H1 (cell line): Measurements from ENCODE around the gene RP9. TPM values are rescaled to one million over a fixed set of nuclear protein-coding genes. Genes with fewer than 3 reads are reported as not detected.

ENCODE experiments used
- KDM4A ChIP-seq: IDR thresholded peaks from one replicate; pipeline ENCODE4 v1.7.1; 2012; ENCODE audit warnings: low read depth, mild to moderate bottlenecking, moderate library complexity, low read length, inconsistent platforms; ENCODE audit not compliant: severe bottlenecking
- MAFK ChIP-seq: IDR thresholded peaks from 2 replicates; pipeline ENCODE4 v1.6.1; 2012; ENCODE audit warnings: low read depth, mild to moderate bottlenecking, improper control_type of control experiment, low read length
- TAF1 ChIP-seq: IDR thresholded peaks from 2 replicates; pipeline ENCODE4 v1.6.1; 2011; ENCODE audit warnings: mild to moderate bottlenecking, low read depth, low read length
- polyA plus RNA-seq, 7 experiments: library from polyadenylated mRNA; depleted of rRNA in 3 of 7; stranded (reverse) in 5 of 7; unstranded in 2 of 7; fragments of >200 nt in 5 of 7; fragments of 200-250 nt in 2 of 7; gene quantifications; 1 replicate in 5 of 7; 2 replicates in 1 of 7; 4 replicates in 1 of 7; pipeline versions ENCODE4 v1.2.1 to v1.2.3, GENCODE V29; 2011 to 2013; ENCODE audit warnings: missing spikeins in 2 of 7, mixed read lengths in 2 of 7
- total RNA-seq: library from RNA; stranded (reverse); fragmentation: NEBNext Ultra II Directional; extraction: Animal tissue kit (Norgen Biotek cat#: 25700); gene quantifications from 2 replicates; pipeline ENCODE4 v1.2.1, GENCODE V29; 2021
- TF ChIP-seq, protein P1 (sequence below): fragments of 300-600 bp; sonication (generic); IDR thresholded peaks from 2 replicates; pipeline ENCODE4 v1.7.1; 2012; ENCODE audit warnings: low read length, moderate library complexity, mild to moderate bottlenecking, inconsistent platforms; ENCODE audit not compliant: insufficient replicate concordance

The RP9 gene
- total and polyA plus RNA-seq, 2 of the 8 experiments (the other 6 are each of a cell fraction or from before 2014, with no cell fraction given) = 11.0 to 12.4 TPM

DNA sequence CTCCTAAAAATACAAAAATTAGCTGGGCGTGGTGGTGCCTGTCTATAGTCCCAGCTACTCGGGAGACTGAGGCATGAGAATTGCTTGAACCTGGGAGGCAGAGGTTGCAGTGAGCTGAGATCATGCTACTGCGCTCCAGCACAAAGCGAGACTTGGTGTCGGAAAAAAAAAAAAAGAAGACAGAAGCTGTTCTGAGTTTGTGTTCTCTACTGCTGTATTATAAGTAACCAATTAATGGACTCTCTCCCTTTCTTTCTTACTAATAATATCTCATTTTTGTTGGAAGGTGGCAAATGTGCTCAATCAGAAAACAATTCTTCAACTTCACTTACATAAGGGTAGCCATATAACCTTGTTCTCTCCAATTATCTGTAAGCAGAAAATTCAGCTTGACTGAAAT lies 54.0 kb downstream of the RP9 start (continued):
- TF ChIP-seq, protein P1, sequence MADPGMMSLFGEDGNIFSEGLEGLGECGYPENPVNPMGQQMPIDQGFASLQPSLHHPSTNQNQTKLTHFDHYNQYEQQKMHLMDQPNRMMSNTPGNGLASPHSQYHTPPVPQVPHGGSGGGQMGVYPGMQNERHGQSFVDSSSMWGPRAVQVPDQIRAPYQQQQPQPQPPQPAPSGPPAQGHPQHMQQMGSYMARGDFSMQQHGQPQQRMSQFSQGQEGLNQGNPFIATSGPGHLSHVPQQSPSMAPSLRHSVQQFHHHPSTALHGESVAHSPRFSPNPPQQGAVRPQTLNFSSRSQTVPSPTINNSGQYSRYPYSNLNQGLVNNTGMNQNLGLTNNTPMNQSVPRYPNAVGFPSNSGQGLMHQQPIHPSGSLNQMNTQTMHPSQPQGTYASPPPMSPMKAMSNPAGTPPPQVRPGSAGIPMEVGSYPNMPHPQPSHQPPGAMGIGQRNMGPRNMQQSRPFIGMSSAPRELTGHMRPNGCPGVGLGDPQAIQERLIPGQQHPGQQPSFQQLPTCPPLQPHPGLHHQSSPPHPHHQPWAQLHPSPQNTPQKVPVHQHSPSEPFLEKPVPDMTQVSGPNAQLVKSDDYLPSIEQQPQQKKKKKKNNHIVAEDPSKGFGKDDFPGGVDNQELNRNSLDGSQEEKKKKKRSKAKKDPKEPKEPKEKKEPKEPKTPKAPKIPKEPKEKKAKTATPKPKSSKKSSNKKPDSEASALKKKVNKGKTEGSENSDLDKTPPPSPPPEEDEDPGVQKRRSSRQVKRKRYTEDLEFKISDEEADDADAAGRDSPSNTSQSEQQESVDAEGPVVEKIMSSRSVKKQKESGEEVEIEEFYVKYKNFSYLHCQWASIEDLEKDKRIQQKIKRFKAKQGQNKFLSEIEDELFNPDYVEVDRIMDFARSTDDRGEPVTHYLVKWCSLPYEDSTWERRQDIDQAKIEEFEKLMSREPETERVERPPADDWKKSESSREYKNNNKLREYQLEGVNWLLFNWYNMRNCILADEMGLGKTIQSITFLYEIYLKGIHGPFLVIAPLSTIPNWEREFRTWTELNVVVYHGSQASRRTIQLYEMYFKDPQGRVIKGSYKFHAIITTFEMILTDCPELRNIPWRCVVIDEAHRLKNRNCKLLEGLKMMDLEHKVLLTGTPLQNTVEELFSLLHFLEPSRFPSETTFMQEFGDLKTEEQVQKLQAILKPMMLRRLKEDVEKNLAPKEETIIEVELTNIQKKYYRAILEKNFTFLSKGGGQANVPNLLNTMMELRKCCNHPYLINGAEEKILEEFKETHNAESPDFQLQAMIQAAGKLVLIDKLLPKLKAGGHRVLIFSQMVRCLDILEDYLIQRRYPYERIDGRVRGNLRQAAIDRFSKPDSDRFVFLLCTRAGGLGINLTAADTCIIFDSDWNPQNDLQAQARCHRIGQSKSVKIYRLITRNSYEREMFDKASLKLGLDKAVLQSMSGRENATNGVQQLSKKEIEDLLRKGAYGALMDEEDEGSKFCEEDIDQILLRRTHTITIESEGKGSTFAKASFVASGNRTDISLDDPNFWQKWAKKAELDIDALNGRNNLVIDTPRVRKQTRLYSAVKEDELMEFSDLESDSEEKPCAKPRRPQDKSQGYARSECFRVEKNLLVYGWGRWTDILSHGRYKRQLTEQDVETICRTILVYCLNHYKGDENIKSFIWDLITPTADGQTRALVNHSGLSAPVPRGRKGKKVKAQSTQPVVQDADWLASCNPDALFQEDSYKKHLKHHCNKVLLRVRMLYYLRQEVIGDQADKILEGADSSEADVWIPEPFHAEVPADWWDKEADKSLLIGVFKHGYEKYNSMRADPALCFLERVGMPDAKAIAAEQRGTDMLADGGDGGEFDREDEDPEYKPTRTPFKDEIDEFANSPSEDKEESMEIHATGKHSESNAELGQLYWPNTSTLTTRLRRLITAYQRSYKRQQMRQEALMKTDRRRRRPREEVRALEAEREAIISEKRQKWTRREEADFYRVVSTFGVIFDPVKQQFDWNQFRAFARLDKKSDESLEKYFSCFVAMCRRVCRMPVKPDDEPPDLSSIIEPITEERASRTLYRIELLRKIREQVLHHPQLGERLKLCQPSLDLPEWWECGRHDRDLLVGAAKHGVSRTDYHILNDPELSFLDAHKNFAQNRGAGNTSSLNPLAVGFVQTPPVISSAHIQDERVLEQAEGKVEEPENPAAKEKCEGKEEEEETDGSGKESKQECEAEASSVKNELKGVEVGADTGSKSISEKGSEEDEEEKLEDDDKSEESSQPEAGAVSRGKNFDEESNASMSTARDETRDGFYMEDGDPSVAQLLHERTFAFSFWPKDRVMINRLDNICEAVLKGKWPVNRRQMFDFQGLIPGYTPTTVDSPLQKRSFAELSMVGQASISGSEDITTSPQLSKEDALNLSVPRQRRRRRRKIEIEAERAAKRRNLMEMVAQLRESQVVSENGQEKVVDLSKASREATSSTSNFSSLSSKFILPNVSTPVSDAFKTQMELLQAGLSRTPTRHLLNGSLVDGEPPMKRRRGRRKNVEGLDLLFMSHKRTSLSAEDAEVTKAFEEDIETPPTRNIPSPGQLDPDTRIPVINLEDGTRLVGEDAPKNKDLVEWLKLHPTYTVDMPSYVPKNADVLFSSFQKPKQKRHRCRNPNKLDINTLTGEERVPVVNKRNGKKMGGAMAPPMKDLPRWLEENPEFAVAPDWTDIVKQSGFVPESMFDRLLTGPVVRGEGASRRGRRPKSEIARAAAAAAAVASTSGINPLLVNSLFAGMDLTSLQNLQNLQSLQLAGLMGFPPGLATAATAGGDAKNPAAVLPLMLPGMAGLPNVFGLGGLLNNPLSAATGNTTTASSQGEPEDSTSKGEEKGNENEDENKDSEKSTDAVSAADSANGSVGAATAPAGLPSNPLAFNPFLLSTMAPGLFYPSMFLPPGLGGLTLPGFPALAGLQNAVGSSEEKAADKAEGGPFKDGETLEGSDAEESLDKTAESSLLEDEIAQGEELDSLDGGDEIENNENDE = no peak
- no peak for TF ChIP-seq MAFK
- TF ChIP-seq TAF1 = no peak
- no peak for TF ChIP-seq KDM4A
